GM20431 (cell line): Measurements from ENCODE around the gene PCK2.

Experiments
- in situ Hi-C: fragments of 300-500 bp; cut with MseI, MboI; formaldehyde crosslinking; loops from one replicate; pipeline ENCODE4 v1.15.0; 2020; ENCODE audit warnings: low sequenced_read_pairs; ENCODE audit not compliant: unreplicated experiment

The PCK2 gene

GRCh38 chr14:24147761-24148428 lies 53.8 kb downstream of the PCK2 start:
- in situ Hi-C loops: no loop called here

GRCh38 chr14:24149302-24149969 lies 55.3 kb downstream of the PCK2 start:
- in situ Hi-C loops: no loop called here

- in situ Hi-C loops: no loop called here
Measured at GRCh38 chr14:24150061-24150460, 56.0 kb downstream of the PCK2 start.

- in situ Hi-C loops: no loop called here
Measured at GRCh38 chr14:24150567-24150966, 56.5 kb downstream of the PCK2 start.

GRCh38 chr14:24150993-24151392 lies 56.9 kb downstream of the PCK2 start:
- in situ Hi-C loops: no loop called here

DNA sequence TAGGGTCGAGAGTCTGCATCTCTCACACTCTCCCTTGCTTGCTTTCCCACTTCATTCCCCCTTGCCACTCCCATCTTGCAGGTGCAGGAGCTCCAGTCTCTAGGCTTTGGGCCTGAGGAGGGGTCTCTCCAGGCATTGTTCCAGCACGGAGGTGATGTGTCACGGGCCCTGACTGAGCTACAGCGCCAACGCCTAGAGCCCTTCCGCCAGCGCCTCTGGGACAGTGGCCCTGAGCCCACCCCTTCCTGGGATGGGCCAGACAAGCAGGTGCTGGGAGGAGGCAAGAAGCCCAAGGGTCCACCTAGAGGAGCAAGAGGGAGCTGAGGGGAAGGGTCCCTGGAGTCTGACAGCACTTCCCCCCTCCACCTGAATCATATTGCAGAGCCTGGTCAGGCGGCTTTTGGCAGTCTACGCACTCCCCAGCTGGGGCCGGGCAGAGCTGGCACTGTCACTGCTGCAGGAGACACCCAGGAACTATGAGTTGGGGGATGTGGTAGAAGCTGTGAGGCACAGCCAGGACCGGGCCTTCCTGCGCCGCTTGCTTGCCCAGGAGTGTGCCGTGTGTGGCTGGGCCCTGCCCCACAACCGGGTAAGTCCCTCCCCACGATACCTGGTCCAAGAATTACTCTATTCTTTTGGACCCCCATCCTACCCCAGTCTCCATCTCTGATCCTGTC lies 57.4 kb downstream of the PCK2 start:
- in situ Hi-C loops: no loop called here
